Activated naive CD8-positive, alpha-beta T cell treated with anti-CD3 and anti-CD28 coated beads for 36 hours (primary cell): ENCODE data around the gene UBE2J2. TPM values are rescaled to one million over a fixed set of nuclear protein-coding genes. Genes with fewer than 3 reads are reported as not detected.

Experiments used
- DNase-seq: peaks from one replicate; pipeline ENCODE4 v3.0.0; 2021
- H3K27ac Mint-ChIP-seq: one replicate; pipeline ENCODE4 v1.8.0; 2022; ENCODE audit warnings: mild to moderate bottlenecking, moderate library complexity, mixed read lengths
- H3K27me3 Mint-ChIP-seq: one replicate; pipeline ENCODE4 v1.8.0; 2022; ENCODE audit warnings: mild to moderate bottlenecking, mixed read lengths
- H3K36me3 Mint-ChIP-seq: one replicate; pipeline ENCODE4 v1.8.0; 2021; ENCODE audit warnings: mild to moderate bottlenecking, mixed read lengths
- H3K4me1 Mint-ChIP-seq: one replicate; pipeline ENCODE4 v1.8.0; 2021; ENCODE audit warnings: mixed read lengths
- H3K4me3 Mint-ChIP-seq: one replicate; pipeline ENCODE4 v1.8.0; 2022; ENCODE audit warnings: mild to moderate bottlenecking, moderate library complexity, mixed read lengths
- H3K9me3 Mint-ChIP-seq: one replicate; pipeline ENCODE4 v1.8.0; 2022; ENCODE audit warnings: mixed read lengths
- total RNA-seq, 2 experiments: library from RNA; stranded (reverse); gene quantifications; one replicate each; pipeline ENCODE4 v1.2.3, GENCODE V29; 2021

UBE2J2 gene
- total RNA-seq, 2 experiments from 2014 or later = 69.9 to 70.6 TPM

GRCh38 chr1:1206376-1206965 is 67.2 kb downstream of the UBE2J2 start, which contains the start of gene TNFRSF18:
Gene TNFRSF18, minus strand, starts transcription at chr1:1206592. Its CDS starts 21 bp downstream, at chr1:1206571.
- Mint-ChIP-seq H3K4me1 (peaks cover 26% of the 10 kb centered on the region), H3K27ac (peak within 1 kb of the TSS; percentile 67)

DNA sequence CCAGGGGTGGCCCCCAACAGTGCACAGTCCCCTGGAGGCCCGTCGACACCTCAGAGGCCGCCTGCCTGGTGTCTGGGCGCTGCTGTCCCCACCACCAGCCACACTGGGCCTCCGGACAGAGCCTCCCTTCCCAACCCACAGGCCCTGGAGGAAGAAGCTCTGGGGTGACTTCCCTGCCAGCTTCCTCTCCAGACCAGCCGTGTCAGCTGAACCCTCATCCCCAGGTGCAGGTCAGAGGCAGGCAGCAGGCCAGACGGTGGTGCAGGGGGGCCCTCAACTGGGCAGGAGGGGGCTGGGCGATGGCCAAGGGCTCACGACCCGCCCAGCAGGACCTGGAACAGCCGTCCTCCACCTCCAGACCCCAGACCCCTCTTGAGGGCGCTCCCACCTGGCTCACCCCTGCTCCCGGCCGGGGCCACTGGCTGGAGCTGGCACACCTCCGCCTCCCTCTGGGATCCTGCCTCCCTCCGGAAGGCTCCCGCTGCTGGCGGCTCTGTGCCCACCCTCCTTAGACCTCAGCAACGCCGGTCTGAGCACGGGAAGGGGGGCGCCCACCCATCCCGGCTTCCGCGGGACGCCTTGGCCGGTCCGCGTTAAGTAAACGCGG is 67.8 kb downstream of the UBE2J2 start:
- Mint-ChIP-seq H3K36me3 (peaks cover 1% of the 10 kb centered on the region), H3K4me3 (peak overlapping the region; percentile 78), H3K9me3 (no peaks in the 10 kb centered on the region), H3K27ac (no peak overlapping the region), H3K27me3 (no peaks in the 10 kb centered on the region), H3K4me1 (peaks cover 23% of the 10 kb centered on the region)
- DNase-seq = no peak

More at GRCh38 chr1:1206376-1206965, 67.2 kb downstream of the UBE2J2 start, which contains the start of gene TNFRSF18:
- Mint-ChIP-seq H3K36me3 (peaks cover 5% of the 10 kb centered on the region), H3K9me3 (no peaks in the 10 kb centered on the region), H3K4me3 (peak within 1 kb of the TSS; percentile 78), H3K27me3 (no peaks in the 10 kb centered on the region)
- peak; percentile 56 for DNase-seq

DNA sequence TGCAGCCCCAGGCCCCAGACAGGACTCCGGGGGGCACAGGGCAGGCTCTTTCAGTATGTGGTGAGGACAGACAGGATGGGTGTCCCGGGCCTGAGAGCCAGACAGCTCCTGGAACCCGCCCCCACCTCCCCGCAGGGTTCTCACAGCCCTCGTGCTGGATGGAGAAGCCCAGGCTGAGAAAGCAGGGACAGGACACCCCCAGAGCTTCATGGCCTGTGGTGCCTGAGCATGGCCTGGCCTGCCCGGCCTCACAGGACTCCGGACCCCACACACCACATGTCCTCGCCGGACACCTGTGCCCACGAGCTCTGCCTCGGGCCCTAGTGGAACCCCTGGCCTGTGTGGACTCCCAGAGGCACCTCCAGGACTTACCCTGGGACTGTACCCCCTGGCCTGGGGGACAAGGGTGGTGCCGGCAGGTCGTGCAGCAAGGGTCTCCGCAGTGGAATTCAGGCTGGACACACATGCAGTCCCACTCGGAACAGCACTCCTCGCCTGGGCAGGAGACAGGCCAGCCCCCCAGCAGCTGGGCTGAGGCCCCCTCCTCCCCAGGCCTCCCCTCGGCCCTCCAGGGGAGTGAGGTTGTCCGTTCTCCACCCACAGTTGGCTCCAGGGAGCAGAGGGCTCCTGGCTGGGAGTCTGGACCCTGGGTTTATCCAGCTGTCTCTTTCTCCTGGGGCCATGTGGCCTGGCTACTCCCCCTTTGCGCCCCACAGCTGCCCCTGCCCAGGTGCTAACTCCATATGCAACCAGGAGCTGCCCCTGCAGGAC is 68.5 kb downstream of the UBE2J2 start:
- Mint-ChIP-seq H3K27me3 (no peaks in the 10 kb centered on the region), H3K27ac (no peak overlapping the region), H3K4me1 (peaks cover 25% of the 10 kb centered on the region), H3K9me3 (no peaks in the 10 kb centered on the region), H3K4me3 (peak overlapping the region; percentile 77), H3K36me3 (no peaks in the 10 kb centered on the region)
- DNase-seq = no peak

GRCh38 chr1:1204425-1204920 is 69.2 kb downstream of the UBE2J2 start:
- H3K27me3 Mint-ChIP-seq = no peaks in the 10 kb centered on the region
- H3K4me3 Mint-ChIP-seq = peak overlapping the region; percentile 47
- H3K9me3 Mint-ChIP-seq = no peaks in the 10 kb centered on the region
- no peak overlapping the region for H3K27ac Mint-ChIP-seq
- no peaks in the 10 kb centered on the region for H3K36me3 Mint-ChIP-seq
- peaks cover 25% of the 10 kb centered on the region for H3K4me1 Mint-ChIP-seq
- no peak for DNase-seq

Other genes starting within 250 kb of the UBE2J2 start
- gene RNF223, start 199.5 kb downstream of the UBE2J2 start, total RNA-seq = not detected
- 10 to 100 TPM; 18.9 to 19.0 TPM for gene C1orf159, start 157.8 kb downstream of the UBE2J2 start, total RNA-seq
- not detected for gene TTLL10, start 100.0 kb downstream of the UBE2J2 start, total RNA-seq
- 10 to 100 TPM; 52.5 to 53.3 TPM for gene TNFRSF18, start 67.3 kb downstream of the UBE2J2 start, total RNA-seq
- gene TNFRSF4, start 59.7 kb downstream of the UBE2J2 start, total RNA-seq = 100 to 1,000 TPM; 110 to 111 TPM
- 10 to 100 TPM; 85.9 to 95.9 TPM for gene SDF4, start 41.9 kb downstream of the UBE2J2 start, total RNA-seq
- gene B3GALT6, start 41.6 kb downstream of the UBE2J2 start, total RNA-seq = 10 to 100 TPM; 17.5 to 18.9 TPM
- 1 to 10 TPM; 2.4 to 3.8 TPM for gene C1QTNF12, start 27.1 kb downstream of the UBE2J2 start, total RNA-seq
- 1 to 10 TPM; 4.9 to 6.9 TPM for gene SCNN1D, start 6.6 kb upstream of the UBE2J2 start, total RNA-seq
- gene ACAP3, start 34.1 kb upstream of the UBE2J2 start, total RNA-seq = 10 to 100 TPM; 26.6 to 28.4 TPM
- 10 to 100 TPM; 29.6 to 30.0 TPM for gene PUSL1, start 34.7 kb upstream of the UBE2J2 start, total RNA-seq
- 100 to 1,000 TPM; 111 to 113 TPM for gene INTS11, start 50.8 kb upstream of the UBE2J2 start, total RNA-seq
- gene CPTP, start 50.9 kb upstream of the UBE2J2 start, total RNA-seq = 10 to 100 TPM; 12.2 to 13.7 TPM
- under 1 TPM; 0.06 to 0.20 TPM for gene TAS1R3, start 57.4 kb upstream of the UBE2J2 start, total RNA-seq
- 10 to 100 TPM; 26.8 to 29.0 TPM for gene DVL1, start 75.6 kb upstream of the UBE2J2 start, total RNA-seq
- gene MXRA8, start 84.7 kb upstream of the UBE2J2 start, total RNA-seq = under 1 TPM; 0.50 to 0.97 TPM
- 100 to 1,000 TPM; 143 to 144 TPM for gene AURKAIP1, start 101.4 kb upstream of the UBE2J2 start, total RNA-seq
- 10 to 100 TPM; 91.6 to 92.2 TPM for gene CCNL2, start 125.5 kb upstream of the UBE2J2 start, total RNA-seq
- 100 to 1,000 TPM; 181 to 182 TPM for gene MRPL20, start 133.4 kb upstream of the UBE2J2 start, total RNA-seq
- gene ANKRD65, start 147.4 kb upstream of the UBE2J2 start, total RNA-seq = not detected
- under 1 TPM; 0.25 to 0.44 TPM for gene VWA1, start 161.8 kb upstream of the UBE2J2 start, total RNA-seq
- 1 to 10 TPM; 1.3 to 1.5 TPM for gene ATAD3C, start 175.8 kb upstream of the UBE2J2 start, total RNA-seq
- 10 to 100 TPM; 75.7 to 77.4 TPM for gene ATAD3B, start 197.9 kb upstream of the UBE2J2 start, total RNA-seq
- 10 to 100 TPM; 87.9 to 89.2 TPM for gene ATAD3A, start 238.3 kb upstream of the UBE2J2 start, total RNA-seq